Spinal cord (tissue), 10 donors: ENCODE results near the gene PATE4. TPM values are rescaled to one million over a fixed set of nuclear protein-coding genes. Genes with fewer than 3 reads are reported as not detected.

Experiments used
- DNase-seq, 6 donors: peaks; one replicate each; pipeline versions ENCODE4 v3.0.0 to v3.0.0-alpha.2; 2013 to 2015; ENCODE audit warnings: low spot score in 6 of 6, low read depth in 4 of 6
- H3K27ac ChIP-seq: one replicate; pipeline ENCODE4 v1.5.1; 2013; ENCODE audit warnings: low read depth, low read length, control low read depth
- H3K27me3 ChIP-seq: one replicate; pipeline ENCODE4 v1.6.1; 2013; ENCODE audit warnings: low read length; ENCODE audit not compliant: control insufficient read depth, insufficient read depth
- H3K36me3 ChIP-seq: one replicate; pipeline ENCODE4 v1.6.1; 2013; ENCODE audit warnings: low read length; ENCODE audit not compliant: control insufficient read depth, insufficient read depth
- H3K4me1 ChIP-seq: one replicate; pipeline ENCODE4 v1.6.1; 2013; ENCODE audit warnings: low read length; ENCODE audit not compliant: control insufficient read depth, insufficient read depth
- H3K4me3 ChIP-seq: one replicate; pipeline ENCODE4 v1.5.1; 2013; ENCODE audit warnings: low read depth, low read length, control low read depth
- H3K9me3 ChIP-seq: one replicate; pipeline ENCODE4 v1.6.1; 2013; ENCODE audit warnings: low read length; ENCODE audit not compliant: control insufficient read depth, insufficient read depth
- WGBS: methylation state at CpG from one replicate; pipeline ENCODE4 v1.1.5; 2013; ENCODE audit warnings: missing lambda C conversion rate; ENCODE audit not compliant: insufficient coverage; 5-methylcytosine and 5-hydroxymethylcytosine counted together
- polyA plus RNA-seq, 2 donors: library from polyadenylated mRNA; unstranded; fragments of 120-200 nt; gene quantifications; one replicate each; pipeline ENCODE4 v1.2.1, GENCODE V29; 2013; ENCODE audit not compliant: insufficient read length in 2 of 2
- total RNA-seq, 2 donors: library from RNA; depleted of rRNA in 1 of 2; stranded (reverse); fragments of 120-200 nt in 1 of 2; fragments of >200 nt in 1 of 2; gene quantifications; one replicate each; pipeline versions ENCODE4 v1.2.3 to v1.2.4, GENCODE V29; 2013 to 2014
- donor health status: healthy.

The PATE4 gene
- total and polyA plus RNA-seq, 4 donors, result 0.27 TPM; not detected in 3

- 84% methylated on average over 8 of the region's 8 CpGs for WGBS
- Histone ChIP-seq H3K4me1 (peaks cover 11% of the 10 kb centered on the region), H3K36me3 (no peaks in the 10 kb centered on the region), H3K27ac (no peak overlapping the region), H3K9me3 (no peaks in the 10 kb centered on the region), H3K4me3 (no peak overlapping the region), H3K27me3 (no peaks in the 10 kb centered on the region)
- DNase-seq, result no peak
Observed at GRCh38 chr11:125883375-125883774, 50.3 kb downstream of the PATE4 start.

GRCh38 chr11:125886997-125887372 is 53.9 kb downstream of the PATE4 start:
- peaks cover 13% of the 10 kb centered on the region for H3K4me1 ChIP-seq
- H3K9me3 ChIP-seq, result no peaks in the 10 kb centered on the region
- H3K36me3 ChIP-seq, result no peaks in the 10 kb centered on the region
- peak overlapping the region; percentile 85 for H3K4me3 ChIP-seq
- peak overlapping the region; percentile 92 for H3K27ac ChIP-seq
- peak in 4 of 6 donors; percentile 15 to 71 (median 43) for DNase-seq
- H3K27me3 ChIP-seq, result no peaks in the 10 kb centered on the region
- 25% methylated on average over 24 of the region's 24 CpGs for WGBS

- WGBS, result under 1% methylated on average over 89 of the region's 91 CpGs
- Histone ChIP-seq H3K9me3 (no peaks in the 10 kb centered on the region), H3K4me3 (peak within 1 kb of the TSS; percentile 85), H3K36me3 (no peaks in the 10 kb centered on the region), H3K4me1 (peaks cover 13% of the 10 kb centered on the region), H3K27me3 (no peaks in the 10 kb centered on the region), H3K27ac (peak within 1 kb of the TSS; percentile 92)
- DNase-seq, result peak; percentile 78 to 98 (median 90)
Observed at GRCh38 chr11:125887373-125888324, 54.5 kb downstream of the PATE4 start, which contains the start of gene HYLS1. Gene HYLS1 (plus strand): TSS chr11:125887668. CDS start chr11:125899369, 11,701 bp downstream.

Other genes starting within 250 kb of the PATE4 start
- 10 to 100 TPM; 95.2 to 95.7 TPM for gene STT3A, start 240.5 kb upstream of the PATE4 start, total RNA-seq
- gene STT3A, start 240.5 kb upstream of the PATE4 start, polyA plus RNA-seq, result 10 to 100 TPM; 86.9 to 94.5 TPM
- gene CHEK1, start 208.2 kb upstream of the PATE4 start, total RNA-seq, result 10 to 100 TPM; 12.5 to 15.4 TPM
- gene CHEK1, start 208.2 kb upstream of the PATE4 start, polyA plus RNA-seq, result 10 to 100 TPM in 1 of 2 donors, 1 to 10 TPM in 1; 8.5 to 10.6 TPM
- gene ACRV1, start 152.5 kb upstream of the PATE4 start, total RNA-seq, result under 1 TPM; 0.17 to 0.79 TPM
- gene ACRV1, start 152.5 kb upstream of the PATE4 start, polyA plus RNA-seq, result 1 to 10 TPM; 3.8 TPM
- not detected for gene PATE1, start 87.0 kb upstream of the PATE4 start, total RNA-seq
- gene PATE1, start 87.0 kb upstream of the PATE4 start, polyA plus RNA-seq, result under 1 TPM in 1 of 2 donors, not detected in 1; 0.24 TPM
- 1 to 10 TPM in 1 of 2 donors, under 1 TPM in 1; 0.61 to 1.5 TPM for gene PATE2, start 54.5 kb upstream of the PATE4 start, total RNA-seq
- under 1 TPM; 0.23 to 0.82 TPM for gene PATE2, start 54.5 kb upstream of the PATE4 start, polyA plus RNA-seq
- not detected for gene PATE3, start 45.2 kb upstream of the PATE4 start, total RNA-seq
- gene PATE3, start 45.2 kb upstream of the PATE4 start, polyA plus RNA-seq, result under 1 TPM in 1 of 2 donors, not detected in 1; 0.12 TPM
- gene HYLS1, start 54.4 kb downstream of the PATE4 start, total RNA-seq, result 10 to 100 TPM in 1 of 2 donors, 1 to 10 TPM in 1; 8.1 to 10.9 TPM
- gene HYLS1, start 54.4 kb downstream of the PATE4 start, polyA plus RNA-seq, result 10 to 100 TPM; 10.1 to 12.3 TPM
- gene PUS3, start 69.9 kb downstream of the PATE4 start, total RNA-seq, result 10 to 100 TPM; 10.8 to 12.6 TPM
- gene PUS3, start 69.9 kb downstream of the PATE4 start, polyA plus RNA-seq, result 10 to 100 TPM in 1 of 2 donors, 1 to 10 TPM in 1; 9.3 to 11.2 TPM
- 10 to 100 TPM; 13.6 to 15.5 TPM for gene DDX25, start 71.2 kb downstream of the PATE4 start, total RNA-seq
- gene DDX25, start 71.2 kb downstream of the PATE4 start, polyA plus RNA-seq, result 10 to 100 TPM; 38.1 to 42.3 TPM
- gene VSIG10L2, start 112.7 kb downstream of the PATE4 start, total RNA-seq, result under 1 TPM in 1 of 2 donors, not detected in 1; 0.72 TPM
- gene VSIG10L2, start 112.7 kb downstream of the PATE4 start, polyA plus RNA-seq, result under 1 TPM in 1 of 2 donors, not detected in 1; 0.09 TPM
- gene CDON, start 229.6 kb downstream of the PATE4 start, total RNA-seq, result 10 to 100 TPM; 33.0 to 34.7 TPM
- 1 to 10 TPM; 7.4 to 9.8 TPM for gene CDON, start 229.6 kb downstream of the PATE4 start, polyA plus RNA-seq